ENCODE results near the gene PLBD2. TPM values are rescaled to one million over a fixed set of nuclear protein-coding genes. Genes with fewer than 3 reads are reported as not detected.

PLBD2 gene
- total RNA-seq, 6 experiments from 2014 or later: 49.8 to 64.3 (median 54.6) TPM

- H3K4me1 Mint-ChIP-seq (ENCODE audit: low read depth): peaks cover 11% of the 10 kb centered on the region
- H3K27ac Mint-ChIP-seq: no peak overlapping the region
- DNase-seq: no peak
- peaks cover 12% of the 10 kb centered on the region for H3K27me3 Mint-ChIP-seq (ENCODE audit: insufficient read depth)
- no peak for TF ChIP-seq CTCF (IDR thresholded peaks at IDR 0.05)
- no peaks in the 10 kb centered on the region for H3K36me3 Mint-ChIP-seq (ENCODE audit: low read depth)
- no peaks in the 10 kb centered on the region for H3K9me3 Mint-ChIP-seq
- no peak overlapping the region for H3K4me3 Mint-ChIP-seq
Measured at GRCh38 chr12:113409462-113410124, 51.2 kb downstream of the PLBD2 start.

- no peak overlapping the region for H3K27ac Mint-ChIP-seq
- no peak for TF ChIP-seq CTCF (IDR thresholded peaks at IDR 0.05)
- H3K4me1 Mint-ChIP-seq (ENCODE audit: low read depth): peaks cover 6% of the 10 kb centered on the region
- H3K36me3 Mint-ChIP-seq (ENCODE audit: low read depth): no peaks in the 10 kb centered on the region
- DNase-seq: no peak
- H3K27me3 Mint-ChIP-seq (ENCODE audit: insufficient read depth): peaks cover 25% of the 10 kb centered on the region
- H3K9me3 Mint-ChIP-seq: no peaks in the 10 kb centered on the region
- H3K4me3 Mint-ChIP-seq: no peak overlapping the region
Measured at GRCh38 chr12:113413488-113413939, 55.1 kb downstream of the PLBD2 start.

- TF ChIP-seq CTCF (IDR thresholded peaks at IDR 0.05): no peak
- Mint-ChIP-seq H3K4me3 (no peak overlapping the region), H3K27me3 (ENCODE audit: insufficient read depth) (peaks cover 32% of the 10 kb centered on the region), H3K4me1 (ENCODE audit: low read depth) (peaks cover 5% of the 10 kb centered on the region; the same call in 1 of the 2 replicates), H3K27ac (no peak overlapping the region), H3K9me3 (no peaks in the 10 kb centered on the region), H3K36me3 (ENCODE audit: low read depth) (no peaks in the 10 kb centered on the region)
- DNase-seq: no peak
Measured at GRCh38 chr12:113414519-113415038, 56.2 kb downstream of the PLBD2 start.

- no peak; the same call in 1 of the 2 replicates for TF ChIP-seq CTCF (IDR thresholded peaks at IDR 0.05)
- no peaks in the 10 kb centered on the region for H3K36me3 Mint-ChIP-seq (ENCODE audit: low read depth)
- H3K27me3 Mint-ChIP-seq (ENCODE audit: insufficient read depth): peaks cover 23% of the 10 kb centered on the region
- no peak for DNase-seq
- H3K9me3 Mint-ChIP-seq: no peaks in the 10 kb centered on the region
- no peak overlapping the region for H3K4me3 Mint-ChIP-seq
- peaks cover 5% of the 10 kb centered on the region; the same call in 1 of the 2 replicates for H3K4me1 Mint-ChIP-seq (ENCODE audit: low read depth)
- H3K27ac Mint-ChIP-seq: no peak overlapping the region
Measured at GRCh38 chr12:113416091-113416754, 57.8 kb downstream of the PLBD2 start.

GRCh38 chr12:113418213-113418879, 60.0 kb downstream of the PLBD2 start:
- Mint-ChIP-seq H3K9me3 (no peaks in the 10 kb centered on the region), H3K27me3 (ENCODE audit: insufficient read depth) (peaks cover 21% of the 10 kb centered on the region), H3K4me1 (ENCODE audit: low read depth) (peaks cover 23% of the 10 kb centered on the region), H3K36me3 (ENCODE audit: low read depth) (peaks cover 4% of the 10 kb centered on the region; the same call in 1 of the 2 replicates), H3K27ac (no peak overlapping the region), H3K4me3 (no peak overlapping the region)
- no peak for DNase-seq
- TF ChIP-seq CTCF (IDR thresholded peaks at IDR 0.05): no peak
